ENCODE results near the gene MBIP. TPM values are rescaled to one million over a fixed set of nuclear protein-coding genes. Genes with fewer than 3 reads are reported as not detected.

Gene MBIP
- total RNA-seq, 1 donor from 2014 or later, result 22.3 TPM

DNA sequence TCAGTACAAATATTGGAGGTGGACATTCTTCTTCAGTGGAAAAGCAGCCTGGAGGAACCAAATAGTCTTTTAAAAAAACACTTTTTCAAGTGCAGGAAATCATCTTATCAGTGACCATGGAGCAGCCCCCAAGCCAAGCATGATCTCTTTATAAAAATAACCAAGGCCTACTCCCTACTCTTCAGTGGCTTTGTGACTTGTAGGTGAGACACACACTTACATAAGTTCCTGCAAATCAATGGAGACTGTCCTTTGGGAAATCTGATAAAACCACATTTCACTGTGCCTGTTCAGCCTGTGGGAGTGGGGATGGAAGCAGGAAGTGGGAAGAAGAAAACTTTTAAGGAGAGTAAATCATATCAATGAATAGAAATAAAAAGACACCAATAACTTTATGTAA, 56.3 kb downstream of the MBIP start:
- Histone ChIP-seq H2AFZ (ENCODE audit: low read depth, low read length) (no peak overlapping the region), H3K9me3 (ENCODE audit: insufficient read depth, low read depth, low read length) (no peaks in the 10 kb centered on the region), H3K27me3 (ENCODE audit: insufficient read depth, low read length) (peaks cover 2% of the 10 kb centered on the region), H3K27ac (ENCODE audit: low read depth, low read length) (no peak overlapping the region), H3K36me3 (ENCODE audit: insufficient read depth, low read length) (no peaks in the 10 kb centered on the region), H3K4me2 (ENCODE audit: low read length) (no peak overlapping the region), H3K4me1 (ENCODE audit: insufficient read depth, low read length) (no peaks in the 10 kb centered on the region), H4K20me1 (ENCODE audit: insufficient read depth, low read length) (no peaks in the 10 kb centered on the region), H3K9ac (ENCODE audit: low read length) (no peak overlapping the region), H3K4me3 (ENCODE audit: insufficient read depth, low read depth, low read length) (no peak overlapping the region), H3K79me2 (ENCODE audit: insufficient read depth, low read length) (no peaks in the 10 kb centered on the region)
- no peaks in the 10 kb centered on the region for H3K36me3 Mint-ChIP-seq (ENCODE audit: low read depth, unreplicated experiment)
- FAIRE-seq, result no peak
- H3K9me3 Mint-ChIP-seq (ENCODE audit: unreplicated experiment), result no peaks in the 10 kb centered on the region
- H3K27me3 Mint-ChIP-seq (ENCODE audit: low read depth, unreplicated experiment), result peaks cover 2% of the 10 kb centered on the region
- H3K27ac Mint-ChIP-seq (ENCODE audit: unreplicated experiment), result no peak overlapping the region
- no peak for DNase-seq (ENCODE audit: low read depth)
- no peak overlapping the region for H3K4me3 Mint-ChIP-seq (ENCODE audit: unreplicated experiment)
- H3K4me1 Mint-ChIP-seq (ENCODE audit: low read depth, unreplicated experiment), result no peaks in the 10 kb centered on the region
- no peak for TF ChIP-seq EZH2 (IDR thresholded peaks at IDR 0.05; ENCODE audit: insufficient read depth, low read length)

DNA sequence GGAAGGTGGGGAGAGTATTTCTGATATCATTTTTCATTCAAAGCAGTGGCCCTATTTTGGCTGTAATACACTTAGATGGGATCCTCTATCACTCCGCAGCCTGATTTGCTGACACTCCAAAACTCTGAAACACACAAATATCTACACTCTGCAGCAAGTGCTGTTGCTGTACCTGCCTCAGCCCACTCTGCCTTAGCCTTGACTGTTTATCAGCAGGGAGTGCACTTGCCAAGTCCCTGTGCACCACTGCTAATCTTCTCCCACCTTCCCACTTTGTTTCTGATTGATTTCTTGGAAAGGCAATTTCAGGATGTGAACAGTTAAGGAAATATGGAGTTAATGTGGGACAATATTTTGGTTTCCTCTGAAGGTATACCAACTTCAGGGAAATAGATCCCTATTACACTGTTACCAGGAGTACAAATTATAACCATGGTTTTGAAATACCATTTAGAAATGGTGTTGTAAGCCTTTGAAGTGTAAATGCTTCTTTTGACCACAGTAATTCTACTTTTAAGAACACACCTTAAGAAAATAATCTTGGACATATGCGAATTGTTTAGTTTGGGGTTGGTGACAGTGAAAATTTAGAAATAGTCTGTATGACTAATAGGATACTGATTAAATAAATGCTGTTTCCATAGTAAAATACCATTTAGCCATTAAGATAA, 59.3 kb downstream of the MBIP start:
- Histone ChIP-seq H3K4me2 (ENCODE audit: low read length) (no peak overlapping the region), H3K9me3 (ENCODE audit: insufficient read depth, low read depth, low read length) (no peaks in the 10 kb centered on the region), H3K36me3 (ENCODE audit: insufficient read depth, low read length) (no peaks in the 10 kb centered on the region), H3K4me1 (ENCODE audit: insufficient read depth, low read length) (no peaks in the 10 kb centered on the region), H2AFZ (ENCODE audit: low read depth, low read length) (no peak overlapping the region), H3K79me2 (ENCODE audit: insufficient read depth, low read length) (no peaks in the 10 kb centered on the region), H3K9ac (ENCODE audit: low read length) (no peak overlapping the region), H3K27me3 (ENCODE audit: insufficient read depth, low read length) (peaks cover 2% of the 10 kb centered on the region), H4K20me1 (ENCODE audit: insufficient read depth, low read length) (no peaks in the 10 kb centered on the region), H3K27ac (ENCODE audit: low read depth, low read length) (no peak overlapping the region), H3K4me3 (ENCODE audit: insufficient read depth, low read depth, low read length) (no peak overlapping the region)
- peaks cover 3% of the 10 kb centered on the region for H3K27me3 Mint-ChIP-seq (ENCODE audit: low read depth, unreplicated experiment)
- H3K27ac Mint-ChIP-seq (ENCODE audit: unreplicated experiment), result no peak overlapping the region
- DNase-seq (ENCODE audit: low read depth), result no peak
- no peaks in the 10 kb centered on the region for H3K4me1 Mint-ChIP-seq (ENCODE audit: low read depth, unreplicated experiment)
- no peak overlapping the region for H3K4me3 Mint-ChIP-seq (ENCODE audit: unreplicated experiment)
- TF ChIP-seq EZH2 (IDR thresholded peaks at IDR 0.05; ENCODE audit: insufficient read depth, low read length), result no peak
- TF ChIP-seq, protein P1, sequence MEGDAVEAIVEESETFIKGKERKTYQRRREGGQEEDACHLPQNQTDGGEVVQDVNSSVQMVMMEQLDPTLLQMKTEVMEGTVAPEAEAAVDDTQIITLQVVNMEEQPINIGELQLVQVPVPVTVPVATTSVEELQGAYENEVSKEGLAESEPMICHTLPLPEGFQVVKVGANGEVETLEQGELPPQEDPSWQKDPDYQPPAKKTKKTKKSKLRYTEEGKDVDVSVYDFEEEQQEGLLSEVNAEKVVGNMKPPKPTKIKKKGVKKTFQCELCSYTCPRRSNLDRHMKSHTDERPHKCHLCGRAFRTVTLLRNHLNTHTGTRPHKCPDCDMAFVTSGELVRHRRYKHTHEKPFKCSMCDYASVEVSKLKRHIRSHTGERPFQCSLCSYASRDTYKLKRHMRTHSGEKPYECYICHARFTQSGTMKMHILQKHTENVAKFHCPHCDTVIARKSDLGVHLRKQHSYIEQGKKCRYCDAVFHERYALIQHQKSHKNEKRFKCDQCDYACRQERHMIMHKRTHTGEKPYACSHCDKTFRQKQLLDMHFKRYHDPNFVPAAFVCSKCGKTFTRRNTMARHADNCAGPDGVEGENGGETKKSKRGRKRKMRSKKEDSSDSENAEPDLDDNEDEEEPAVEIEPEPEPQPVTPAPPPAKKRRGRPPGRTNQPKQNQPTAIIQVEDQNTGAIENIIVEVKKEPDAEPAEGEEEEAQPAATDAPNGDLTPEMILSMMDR (IDR thresholded peaks at IDR 0.05; ENCODE audit: insufficient read depth, low read depth, low read length), result no peak
- H3K9me3 Mint-ChIP-seq (ENCODE audit: unreplicated experiment), result no peaks in the 10 kb centered on the region
- H3K36me3 Mint-ChIP-seq (ENCODE audit: low read depth, unreplicated experiment), result no peaks in the 10 kb centered on the region
- no peak for FAIRE-seq

DNA sequence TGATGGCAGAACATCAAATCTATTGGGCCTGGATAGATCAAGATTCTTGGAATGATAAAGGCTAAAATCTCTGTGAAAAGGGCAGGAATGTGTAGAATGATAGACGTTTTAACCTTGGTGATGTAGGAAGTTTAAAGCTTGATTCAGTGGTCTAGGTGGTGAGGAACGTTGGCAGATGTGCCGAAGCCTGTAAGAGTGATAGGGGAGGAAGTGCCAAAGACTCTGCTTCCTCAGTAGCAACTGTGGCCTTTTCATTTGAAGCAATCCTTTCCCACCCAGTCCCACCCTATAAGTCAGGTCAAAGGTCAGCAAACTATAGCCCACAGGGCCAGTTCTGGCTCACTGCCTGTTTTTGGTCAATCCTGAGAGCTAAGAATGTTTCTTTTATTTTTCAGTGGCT, 62.2 kb downstream of the MBIP start:
- no peaks in the 10 kb centered on the region for H3K36me3 ChIP-seq (ENCODE audit: insufficient read depth, low read length)
- Mint-ChIP-seq H3K27ac (ENCODE audit: unreplicated experiment) (no peak overlapping the region), H3K36me3 (ENCODE audit: low read depth, unreplicated experiment) (no peaks in the 10 kb centered on the region), H3K27me3 (ENCODE audit: low read depth, unreplicated experiment) (peaks cover 7% of the 10 kb centered on the region), H3K9me3 (ENCODE audit: unreplicated experiment) (no peaks in the 10 kb centered on the region), H3K4me1 (ENCODE audit: low read depth, unreplicated experiment) (no peaks in the 10 kb centered on the region), H3K4me3 (ENCODE audit: unreplicated experiment) (no peak overlapping the region)
- DNase-seq (ENCODE audit: low read depth) (no peak), FAIRE-seq (no peak)
- H3K9ac ChIP-seq (ENCODE audit: low read length), result no peak overlapping the region
- no peak overlapping the region for H3K4me2 ChIP-seq (ENCODE audit: low read length)
- no peaks in the 10 kb centered on the region for H3K4me1 ChIP-seq (ENCODE audit: insufficient read depth, low read length)
- H4K20me1 ChIP-seq (ENCODE audit: insufficient read depth, low read length), result no peaks in the 10 kb centered on the region
- H3K9me3 ChIP-seq (ENCODE audit: insufficient read depth, low read depth, low read length), result no peaks in the 10 kb centered on the region
- no peak for TF ChIP-seq EZH2 (IDR thresholded peaks at IDR 0.05; ENCODE audit: insufficient read depth, low read length)
- TF ChIP-seq, protein P1 (IDR thresholded peaks at IDR 0.05; ENCODE audit: insufficient read depth, low read depth, low read length), result no peak
- no peak overlapping the region for H3K4me3 ChIP-seq (ENCODE audit: insufficient read depth, low read depth, low read length)
- H3K27me3 ChIP-seq (ENCODE audit: insufficient read depth, low read length), result peaks cover 2% of the 10 kb centered on the region
- no peak overlapping the region for H2AFZ ChIP-seq (ENCODE audit: low read depth, low read length)
- no peaks in the 10 kb centered on the region for H3K79me2 ChIP-seq (ENCODE audit: insufficient read depth, low read length)
- no peak overlapping the region for H3K27ac ChIP-seq (ENCODE audit: low read depth, low read length)

Data from astrocyte (in vitro differentiated cells and primary cell).